Coronary artery (tissue), 2 donors: ENCODE data around the gene TRIM44.
"Not testable (repeated sequence)": the region's sequence is repeated elsewhere in the genome, so short reads cannot be mapped to it uniquely, and the experiment has no call there.

Experiments
- DNase-seq: peaks from one replicate; pipeline ENCODE4 v3.0.0-alpha.2; 2017; ENCODE audit warnings: low spot score
- H3K27ac ChIP-seq, 2 donors: fragments of 200-600 bp; sonication (generic); one replicate each; pipeline ENCODE4 v1.5.1; 2016 to 2019
- H3K4me3 ChIP-seq: fragments of 200-600 bp; sonication (generic); 2 replicates; pipeline ENCODE4 v1.5.1; 2016; ENCODE audit warnings: mild to moderate bottlenecking, moderate library complexity
- CTCF ChIP-seq: fragments of 200-600 bp; sonication (generic); IDR thresholded peaks from one replicate; pipeline ENCODE4 v1.5.1; 2019; ENCODE audit warnings: antibody characterized with exemption

TRIM44 gene

GRCh38 chr11:35859301-35859700 is 196.7 kb downstream of the TRIM44 start:
- Histone ChIP-seq H3K4me3 (no peak overlapping the region), H3K27ac (no peak overlapping the region)
- DNase-seq = no peak
- no peak for TF ChIP-seq CTCF

GRCh38 chr11:35860194-35860593 is 197.6 kb downstream of the TRIM44 start:
- H3K4me3 ChIP-seq, DNase-seq, H3K27ac ChIP-seq: not testable (repeated sequence)

- DNase-seq = no peak
- Histone ChIP-seq H3K27ac (no peak overlapping the region), H3K4me3 (no peak overlapping the region)
- TF ChIP-seq CTCF = no peak
These were observed 198.6 kb downstream of the TRIM44 start for GRCh38 chr11:35861191-35861590.

GRCh38 chr11:35862666-35863065 is 200.1 kb downstream of the TRIM44 start:
- no peak for TF ChIP-seq CTCF
- H3K27ac ChIP-seq = no peak overlapping the region
- DNase-seq = no peak
- H3K4me3 ChIP-seq = no peak overlapping the region

GRCh38 chr11:35864131-35864530 is 201.6 kb downstream of the TRIM44 start:
- H3K4me3 ChIP-seq = no peak overlapping the region

GRCh38 chr11:35866601-35867000 is 204.0 kb downstream of the TRIM44 start:
- no peak for DNase-seq
- TF ChIP-seq CTCF = no peak
- no peak overlapping the region for H3K4me3 ChIP-seq
- H3K27ac ChIP-seq = no peak overlapping the region

More at GRCh38 chr11:35864131-35864530, 201.6 kb downstream of the TRIM44 start:
- no peak for DNase-seq
- no peak overlapping the region for H3K27ac ChIP-seq
- TF ChIP-seq CTCF = no peak
